HTR-8/SVneo (cell line): ENCODE measurements around the gene SLC2A13.
"Not testable (repeated sequence)": the region's sequence is repeated elsewhere in the genome, so short reads cannot be mapped to it uniquely, and the experiment has no call there.

ENCODE experiments used
- DNase-seq: peaks from one replicate; pipeline ENCODE4 v3.0.0; 2011; ENCODE audit warnings: low spot score, mixed read lengths; ENCODE audit not compliant: insufficient read length
- FAIRE-seq: peaks from 2 replicates; lab custom pipeline; 2011; peaks lifted over from hg19 to GRCh38; lab: Jason Lieb, UNC

Gene SLC2A13

GRCh38 chr12:39835517-39836489 is 270.1 kb downstream of the SLC2A13 start:
- FAIRE-seq = no peak

GRCh38 chr12:39831587-39832315 is 274.1 kb downstream of the SLC2A13 start:
- FAIRE-seq = no peak

More at GRCh38 chr12:39835517-39836489, 270.1 kb downstream of the SLC2A13 start:
- DNase-seq = no peak

GRCh38 chr12:39830852-39831520 is 274.9 kb downstream of the SLC2A13 start:
- DNase-seq (no peak), FAIRE-seq (no peak)

More at GRCh38 chr12:39831587-39832315, 274.1 kb downstream of the SLC2A13 start:
- DNase-seq = no peak

DNA sequence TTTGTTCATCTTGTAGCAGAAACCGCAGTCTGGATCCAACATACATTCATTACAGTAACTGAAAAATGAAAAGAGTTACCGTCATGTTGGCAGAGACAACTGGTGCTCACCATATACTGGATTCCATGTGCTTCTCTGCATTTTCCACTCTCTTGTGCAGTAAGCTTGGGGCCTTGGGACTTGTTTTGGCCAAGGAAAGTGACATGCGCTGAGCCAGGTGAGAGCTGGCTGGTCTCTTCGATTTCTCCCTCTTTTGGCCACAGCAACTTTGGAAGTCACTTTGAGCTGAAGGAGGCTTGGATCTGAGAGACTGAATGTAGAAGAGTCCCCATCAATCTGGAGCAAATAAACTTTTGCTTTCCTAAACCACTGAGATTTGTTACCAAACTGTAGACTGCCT is 275.7 kb downstream of the SLC2A13 start:
- no peak for DNase-seq
- no peak for FAIRE-seq

DNA sequence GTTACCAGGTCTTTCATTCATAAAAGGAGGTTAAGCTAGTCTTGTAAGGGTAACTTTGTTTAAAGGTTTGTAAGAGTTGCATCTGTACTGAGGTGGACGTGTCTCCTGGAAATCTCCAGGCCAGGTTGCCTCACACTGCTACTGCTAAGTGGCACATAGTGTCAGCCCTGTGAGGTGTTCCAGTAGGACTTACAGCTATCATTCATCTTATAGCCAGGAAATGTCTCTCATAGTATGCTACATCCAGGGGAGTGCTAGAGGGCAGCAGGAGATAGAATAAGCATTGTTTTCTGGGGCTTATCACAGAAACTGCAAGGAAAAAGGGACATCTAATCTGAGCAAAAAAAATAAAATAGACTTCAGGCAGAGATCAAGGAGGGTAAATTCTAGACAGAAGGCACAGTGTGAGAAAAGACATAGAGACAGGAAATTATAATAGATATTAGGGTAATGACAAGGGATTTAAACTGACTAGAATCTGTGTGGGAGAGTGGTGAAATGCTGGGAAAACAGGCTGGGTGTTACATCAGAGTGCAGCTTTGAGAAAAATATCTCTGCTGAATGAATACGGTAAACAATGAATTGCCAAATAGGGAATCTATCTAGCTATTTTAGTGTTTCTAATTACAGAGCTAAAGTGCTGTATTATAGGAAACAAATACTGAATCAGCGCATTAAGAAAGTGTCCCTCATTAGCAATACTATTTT is 281.2 kb downstream of the SLC2A13 start:
- FAIRE-seq = no peak
- no peak for DNase-seq

DNA sequence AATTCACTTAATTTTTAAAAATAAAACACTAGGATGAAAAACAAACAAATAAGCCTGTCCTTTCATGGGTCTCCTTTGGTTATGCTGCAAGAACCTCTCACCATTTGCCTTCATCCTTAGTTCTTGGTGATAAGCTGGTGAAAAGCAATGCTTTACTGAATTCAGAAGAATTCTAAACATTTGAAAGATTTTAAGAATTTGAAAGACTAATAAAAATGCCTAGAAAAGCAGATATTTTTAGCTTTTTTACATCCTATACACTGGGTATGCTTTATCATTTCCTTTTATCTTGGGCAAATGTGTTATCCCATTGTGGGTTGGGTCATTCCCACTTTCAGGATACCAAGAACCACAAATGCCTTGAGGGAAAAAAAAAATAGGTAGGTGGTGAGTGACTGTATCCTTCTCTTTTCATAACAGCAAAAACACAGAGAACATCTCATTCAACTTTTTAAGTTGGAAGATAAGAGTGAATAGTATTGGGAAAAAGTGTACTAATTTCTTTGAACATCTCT is 289.2 kb downstream of the SLC2A13 start:
- no peak for DNase-seq
- no peak for FAIRE-seq

DNA sequence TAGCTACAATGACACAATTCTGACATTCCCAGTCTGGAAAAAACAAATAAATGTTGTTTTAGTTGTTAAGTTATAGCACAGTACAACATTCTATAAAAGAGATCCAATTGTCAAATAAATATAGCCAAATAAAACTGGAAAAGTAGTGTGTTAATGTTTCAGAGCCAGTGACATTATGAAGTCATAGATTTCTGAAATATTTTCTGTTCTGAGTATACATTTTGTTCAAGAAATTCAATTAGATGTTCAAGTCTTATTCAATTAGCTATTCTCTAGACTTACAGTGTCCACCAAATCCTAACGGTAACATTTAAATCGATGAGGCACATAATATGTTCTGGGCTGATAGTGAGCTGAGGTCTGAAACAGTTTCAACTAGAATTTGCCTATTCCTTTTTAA is 290.1 kb downstream of the SLC2A13 start:
- no peak for FAIRE-seq
- no peak for DNase-seq

DNA sequence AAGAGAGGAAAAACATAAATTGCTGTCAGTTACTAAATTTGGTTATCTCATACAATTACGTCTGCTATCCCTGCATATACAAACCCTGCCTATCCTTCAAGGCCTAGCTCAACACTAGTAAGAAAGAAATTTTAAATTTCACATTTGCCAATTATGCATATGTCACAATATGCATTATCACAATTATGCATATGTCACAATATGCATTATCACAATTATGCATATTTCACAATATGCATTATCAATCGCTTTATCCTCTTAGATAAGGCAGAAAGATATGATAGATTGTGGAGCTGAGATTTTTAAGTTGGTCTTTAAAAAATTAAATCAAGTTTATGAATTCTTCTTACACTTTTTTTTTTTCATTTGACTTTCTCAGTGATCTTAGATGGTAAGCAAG is 291.3 kb downstream of the SLC2A13 start:
- FAIRE-seq (no peak), DNase-seq (no peak)

DNA sequence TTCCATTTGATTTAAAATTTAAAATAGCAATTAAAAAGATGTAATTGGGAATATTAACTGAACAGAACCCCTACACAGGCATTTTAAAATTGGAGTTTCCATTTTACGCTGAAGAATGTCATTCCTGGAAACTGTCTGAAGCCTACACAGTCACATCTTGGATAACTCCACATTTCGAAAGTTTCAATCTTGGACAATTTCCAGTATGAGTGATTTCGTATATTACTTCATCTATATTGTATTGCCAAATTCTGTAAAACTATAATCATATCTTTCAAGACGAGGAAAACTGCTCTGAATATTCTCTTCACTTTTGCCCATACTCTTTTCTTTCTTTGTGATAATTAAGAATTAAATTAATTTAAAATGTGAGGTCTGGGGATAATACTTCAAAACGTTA is 292.1 kb downstream of the SLC2A13 start:
- no peak for DNase-seq
- FAIRE-seq = no peak

- not testable (repeated sequence) for FAIRE-seq, DNase-seq
These were observed 293.4 kb downstream of the SLC2A13 start for GRCh38 chr12:39812456-39812855.

GRCh38 chr12:39807043-39807442 is 298.8 kb downstream of the SLC2A13 start:
- FAIRE-seq (no peak), DNase-seq (no peak)

DNA sequence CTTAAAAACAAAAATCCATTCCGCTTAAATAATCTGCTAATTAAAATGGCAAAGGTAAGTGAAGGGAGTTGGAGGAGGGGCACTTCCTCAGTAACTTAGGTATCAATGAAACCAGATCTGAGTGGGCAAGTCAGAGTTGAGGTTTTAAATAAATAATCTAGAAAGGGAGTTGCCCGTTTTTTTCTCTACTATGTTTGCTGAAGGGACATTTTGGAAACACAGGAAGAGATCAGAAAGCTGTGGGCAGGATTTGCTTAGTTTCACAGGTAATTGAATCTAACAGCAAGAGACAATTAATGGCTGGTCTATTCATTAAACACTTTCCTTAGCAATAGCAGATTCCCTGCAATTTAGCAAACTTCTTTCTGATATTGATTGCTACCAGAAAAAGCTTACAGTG is 300.2 kb downstream of the SLC2A13 start:
- DNase-seq = no peak
- FAIRE-seq = no peak

- DNase-seq (no peak), FAIRE-seq (no peak)
These were observed 301.0 kb downstream of the SLC2A13 start for GRCh38 chr12:39804898-39805297.

GRCh38 chr12:39804479-39804878 is 301.4 kb downstream of the SLC2A13 start:
- FAIRE-seq (no peak), DNase-seq (no peak)

- FAIRE-seq = no peak
These were observed 302.7 kb downstream of the SLC2A13 start for GRCh38 chr12:39803151-39803550.

GRCh38 chr12:39798977-39799376 is 306.9 kb downstream of the SLC2A13 start:
- DNase-seq (no peak), FAIRE-seq (no peak)

More at GRCh38 chr12:39803151-39803550, 302.7 kb downstream of the SLC2A13 start:
- DNase-seq = no peak

- FAIRE-seq (no peak), DNase-seq (no peak)
These were observed 307.5 kb downstream of the SLC2A13 start for GRCh38 chr12:39798429-39798828.

- DNase-seq (no peak), FAIRE-seq (no peak)
These were observed 310.4 kb downstream of the SLC2A13 start for GRCh38 chr12:39795481-39795880.

DNA sequence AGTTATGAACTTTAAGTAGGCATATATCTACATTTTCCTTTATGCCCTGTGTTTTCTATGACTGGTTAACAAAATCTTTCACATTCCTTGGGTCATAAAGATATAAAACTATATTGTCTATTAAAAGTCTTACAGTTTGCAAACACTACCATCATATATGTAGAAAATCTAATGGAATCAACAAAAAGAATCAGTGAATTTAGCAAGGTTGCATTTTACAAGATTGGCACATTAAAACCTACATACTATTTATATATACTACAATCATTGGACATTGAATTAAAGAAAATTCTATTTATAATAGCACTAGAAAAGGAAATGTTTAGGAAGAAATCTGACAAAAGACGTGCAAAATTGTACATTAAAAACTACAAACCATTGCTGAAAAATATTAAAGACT is 312.9 kb downstream of the SLC2A13 start:
- no peak for DNase-seq
- FAIRE-seq = no peak

DNA sequence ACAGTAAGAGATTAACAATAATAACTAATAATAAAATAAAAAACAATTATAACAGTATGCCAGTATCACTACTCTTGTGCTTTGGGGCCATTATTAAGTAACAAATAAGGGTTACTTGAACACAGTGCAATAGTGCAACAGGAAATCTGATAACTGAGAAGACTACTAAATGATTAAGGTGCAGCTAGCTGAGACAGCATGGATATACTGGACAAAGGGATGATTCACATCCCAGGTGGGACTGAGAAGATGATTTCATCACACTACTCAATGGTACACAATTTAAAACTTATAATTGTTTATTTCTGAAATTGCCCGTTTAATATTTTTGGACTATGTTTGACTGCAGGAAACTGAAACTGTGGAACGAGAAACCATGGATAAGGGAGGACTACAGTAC is 317.6 kb downstream of the SLC2A13 start:
- no peak for FAIRE-seq
- no peak for DNase-seq
